Breast epithelium (tissue), 3 donors: ENCODE measurements around the gene ATG3.

Experiments used
- CTCF ChIP-seq, 3 donors: fragments of 450-650 bp; IDR thresholded peaks; one replicate each; pipeline ENCODE4 v1.5.1; 2016 to 2017; ENCODE audit warnings: antibody characterized with exemption in 3 of 3, mild to moderate bottlenecking in 3 of 3, moderate library complexity in 3 of 3
- POLR2A ChIP-seq: fragments of 450-650 bp; IDR thresholded peaks from one replicate; pipeline ENCODE4 v1.6.1; 2016; ENCODE audit warnings: antibody characterized with exemption, mild to moderate bottlenecking, moderate library complexity
- POLR2AphosphoS5 ChIP-seq, 3 donors: sonication (generic); formaldehyde crosslinking; IDR thresholded peaks; one replicate each; pipeline ENCODE4 v1.6.1; 2017; ENCODE audit warnings: antibody characterized with exemption in 3 of 3

GRCh38 chr3:112500621-112501020 lies 61.1 kb downstream of the ATG3 start:
- TF ChIP-seq CTCF (IDR thresholded peaks at IDR 0.05) (no peak), POLR2A (no peak), POLR2AphosphoS5 (IDR thresholded peaks at IDR 0.05) (no peak)
